HG03060 (cell line): Measurements from ENCODE around the gene CDV3.
"Not testable (repeated sequence)": the region's sequence is repeated elsewhere in the genome, so short reads cannot be mapped to it uniquely, and the experiment has no call there.

Source experiments
- ATAC-seq: cut with Tn5 transposase; IDR thresholded peaks from one replicate; pipeline ENCODE4 v1.9.1; 2021; ENCODE audit warnings: low read depth, moderate number of reproducible peaks; ENCODE audit not compliant: unreplicated experiment

Gene CDV3

GRCh38 chr3:133573629-133574194 lies at the start of gene CDV3:
Gene CDV3 (plus strand): TSS chr3:133573686. CDS start chr3:133574045, 359 bp downstream.
- peak; percentile 0 for ATAC-seq

GRCh38 chr3:133523758-133524157 lies 49.7 kb upstream of the CDV3 start:
- ATAC-seq = not testable (repeated sequence)

- ATAC-seq = no peak
These were observed 48.1 kb upstream of the CDV3 start for GRCh38 chr3:133525435-133525834.

GRCh38 chr3:133527081-133527715 lies 46.3 kb upstream of the CDV3 start:
- ATAC-seq = no peak

- ATAC-seq = no peak
These were observed 43.7 kb upstream of the CDV3 start for GRCh38 chr3:133529809-133530208.

- no peak for ATAC-seq
These were observed 41.5 kb upstream of the CDV3 start for GRCh38 chr3:133531981-133532380.

GRCh38 chr3:133532951-133533350 lies 40.5 kb upstream of the CDV3 start:
- no peak for ATAC-seq

GRCh38 chr3:133535971-133536881 lies 37.3 kb upstream of the CDV3 start:
- ATAC-seq = no peak

- ATAC-seq = not testable (repeated sequence)
These were observed 36.4 kb upstream of the CDV3 start for GRCh38 chr3:133537131-133537530.

GRCh38 chr3:133538154-133538553 lies 35.3 kb upstream of the CDV3 start:
- ATAC-seq = no peak

GRCh38 chr3:133540896-133541674 lies 32.4 kb upstream of the CDV3 start:
- no peak for ATAC-seq

GRCh38 chr3:133542871-133543270 lies 30.6 kb upstream of the CDV3 start:
- no peak for ATAC-seq

- ATAC-seq = not testable (repeated sequence)
These were observed 28.5 kb upstream of the CDV3 start for GRCh38 chr3:133544983-133545382.

- no peak for ATAC-seq
These were observed 25.9 kb upstream of the CDV3 start for GRCh38 chr3:133547432-133548041.

- no peak for ATAC-seq
These were observed 25.4 kb upstream of the CDV3 start for GRCh38 chr3:133548090-133548489.

GRCh38 chr3:133549565-133549964 lies 23.9 kb upstream of the CDV3 start:
- no peak for ATAC-seq

GRCh38 chr3:133551589-133551988 lies 21.9 kb upstream of the CDV3 start:
- not testable (repeated sequence) for ATAC-seq

- no peak for ATAC-seq
These were observed 11.8 kb upstream of the CDV3 start for GRCh38 chr3:133561679-133562078.

- ATAC-seq = no peak
These were observed 11.1 kb upstream of the CDV3 start for GRCh38 chr3:133562376-133562775.

GRCh38 chr3:133563186-133563591 lies 10.3 kb upstream of the CDV3 start:
- ATAC-seq = no peak
